ENCODE results near the gene CBL.

CBL gene

DNA sequence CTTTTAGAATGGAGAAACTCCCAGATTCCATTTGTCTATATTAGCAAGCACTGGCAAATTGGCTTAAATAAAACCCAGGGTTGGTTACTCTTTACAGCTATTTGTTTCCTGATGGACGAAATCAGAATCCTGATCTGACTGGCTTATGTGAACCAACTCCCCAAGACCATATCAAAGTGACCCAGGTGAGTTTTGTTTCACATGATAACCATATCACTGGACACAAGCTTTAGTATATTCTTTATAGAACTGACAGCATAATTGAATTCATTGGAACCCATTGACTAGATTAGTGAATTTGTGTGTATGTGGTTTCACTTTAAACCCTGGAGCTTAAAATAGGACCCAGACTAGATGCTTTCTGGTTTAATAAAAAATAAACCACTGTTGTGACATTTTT, 71.5 kb downstream of the CBL start:
- no peak for DNase-seq

DNA sequence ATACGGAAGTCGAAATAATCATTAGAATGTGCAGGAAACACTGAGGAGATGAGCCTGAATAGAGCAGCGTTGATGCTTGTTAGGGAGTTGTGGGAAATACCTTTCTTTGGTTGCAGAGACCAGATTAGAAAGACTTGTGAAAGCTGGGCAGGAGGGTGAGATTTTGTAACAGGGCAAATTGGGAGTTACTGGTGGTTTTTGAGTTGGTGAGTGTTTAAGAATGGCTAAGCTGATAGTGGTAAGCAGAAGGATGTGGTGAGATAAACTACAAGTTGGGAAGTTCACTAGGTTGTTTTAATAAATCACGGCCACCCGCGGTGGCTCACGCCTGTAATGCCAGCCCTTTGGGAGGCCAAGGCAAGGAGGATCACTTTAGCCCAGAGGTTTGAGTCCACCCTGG, 76.4 kb downstream of the CBL start:
- DNase-seq, result no peak

DNA sequence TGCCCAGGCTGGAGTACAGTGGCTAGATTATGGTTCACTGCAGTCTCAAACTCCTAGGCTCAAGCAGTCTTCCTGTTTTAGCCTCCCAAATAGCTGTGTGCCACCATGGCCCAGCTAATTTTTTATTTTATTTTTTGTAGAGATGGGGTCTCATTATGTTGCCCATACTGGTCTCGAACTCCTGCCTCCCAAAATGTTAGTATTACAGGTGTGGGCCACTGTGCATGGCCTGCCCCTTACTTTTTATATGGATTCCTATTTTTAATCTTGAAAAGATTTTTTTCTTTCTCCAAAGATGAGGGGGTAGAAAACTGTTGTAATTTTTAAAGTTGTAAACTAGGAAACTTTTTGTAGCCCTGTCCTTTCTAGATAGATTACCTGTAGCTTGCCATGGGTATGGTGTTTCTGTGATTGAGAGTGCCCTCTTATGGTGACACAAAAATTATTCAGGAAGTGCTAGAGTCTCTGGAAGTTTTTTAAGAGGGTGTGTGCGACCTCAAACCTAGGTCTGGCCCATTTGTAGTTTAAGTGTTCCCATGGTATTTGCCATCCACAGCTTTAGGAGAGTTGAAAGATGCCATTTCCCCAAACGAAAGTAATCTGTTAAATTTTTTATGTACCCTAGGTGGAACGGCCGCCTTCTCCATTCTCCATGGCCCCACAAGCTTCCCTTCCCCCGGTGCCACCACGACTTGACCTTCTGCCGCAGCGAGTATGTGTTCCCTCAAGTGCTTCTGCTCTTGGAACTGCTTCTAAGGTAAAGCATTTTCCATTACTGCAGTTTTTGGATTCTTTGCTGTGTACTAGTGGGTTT, 78.4 kb downstream of the CBL start:
- no peak for DNase-seq

- DNase-seq, result no peak
Observed at GRCh38 chr11:119285431-119285830, 79.3 kb downstream of the CBL start.

GRCh38 chr11:119288219-119288618, 82.1 kb downstream of the CBL start:
- no peak for DNase-seq

DNA sequence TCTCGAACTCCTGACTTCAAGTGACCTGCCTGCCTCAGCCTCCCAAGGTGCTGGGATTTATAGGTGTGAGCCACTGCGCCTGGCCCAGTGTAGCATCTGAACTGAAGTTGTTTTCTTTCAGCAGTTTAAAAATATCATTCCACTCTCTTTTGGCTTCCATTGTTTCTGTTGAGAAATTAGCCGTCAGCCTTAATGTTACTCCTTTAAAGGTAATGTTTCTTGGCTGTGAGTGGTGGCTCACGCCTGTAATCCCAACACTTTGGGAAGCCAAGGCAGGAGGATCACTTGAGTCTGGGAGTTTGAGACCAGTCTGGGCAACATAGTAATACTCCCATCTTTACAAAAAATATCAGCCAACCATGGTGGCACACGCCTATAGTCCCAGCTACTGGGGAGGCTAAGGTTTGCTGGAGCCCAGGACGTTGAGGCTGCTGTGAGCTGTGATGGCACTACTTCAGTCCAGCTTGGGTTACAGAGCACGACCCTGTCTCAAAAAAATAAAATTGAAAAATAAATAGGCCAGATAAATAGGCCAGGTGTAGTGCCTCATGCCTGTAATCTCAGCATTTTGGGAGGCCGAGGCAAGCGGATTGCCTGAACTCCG, 84.9 kb downstream of the CBL start:
- no peak for DNase-seq

DNA sequence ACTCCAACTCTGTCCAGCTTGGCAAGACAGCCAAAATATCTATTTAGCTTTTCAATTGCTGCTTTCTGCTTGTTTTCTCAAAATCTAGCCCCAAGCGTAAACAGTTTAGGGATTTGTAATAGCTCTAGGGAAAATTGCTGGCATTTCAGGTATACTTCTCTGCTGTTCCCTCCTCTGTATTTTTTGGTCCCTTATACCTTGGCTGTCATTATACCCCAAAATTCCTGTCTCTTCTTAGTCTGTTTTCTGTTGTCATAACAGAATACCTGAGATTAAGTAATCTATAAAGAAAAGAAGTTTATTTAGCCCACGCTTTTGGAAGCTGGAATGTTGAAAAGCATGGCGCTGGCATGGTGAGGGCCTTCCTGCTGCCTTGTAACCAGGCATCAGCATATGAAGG, 87.3 kb downstream of the CBL start:
- no peak for DNase-seq

DNA sequence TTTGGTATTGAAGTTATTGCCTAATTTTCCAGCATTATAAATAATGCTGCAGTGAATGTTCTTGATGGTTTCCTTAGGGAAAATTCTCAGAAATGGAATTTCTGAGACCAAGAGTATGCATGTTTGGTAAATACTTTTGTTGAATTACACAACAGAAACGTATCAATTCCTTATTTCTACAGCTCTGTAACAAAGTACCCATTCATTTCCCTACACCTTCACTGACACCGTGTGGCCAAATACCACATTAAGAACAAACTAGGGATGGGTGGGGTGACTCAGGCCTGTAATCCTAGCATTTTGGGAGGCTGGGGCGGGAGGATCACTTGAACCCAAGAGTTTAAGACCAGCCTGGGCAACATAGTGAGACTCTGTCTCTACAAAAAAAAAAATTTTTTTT, 89.0 kb downstream of the CBL start:
- DNase-seq, result no peak

DNA sequence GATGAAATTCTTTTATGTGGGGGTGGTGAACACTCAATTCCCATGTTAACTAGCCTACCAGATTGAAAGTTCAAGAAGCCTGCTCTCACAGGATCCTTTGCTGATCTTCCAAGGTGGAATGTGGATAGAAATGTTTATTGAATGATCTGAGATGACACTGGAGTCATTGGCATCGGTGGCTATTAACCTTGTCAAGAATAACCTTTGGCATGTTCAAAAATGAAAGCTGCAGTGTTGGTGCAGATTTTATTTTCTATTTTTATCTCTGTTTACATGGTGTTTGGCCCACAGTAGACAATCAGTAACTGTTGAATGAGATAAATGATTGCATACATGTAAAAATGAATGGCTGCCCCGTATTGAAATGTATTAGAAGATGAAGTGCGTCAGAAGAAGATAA, 91.8 kb downstream of the CBL start:
- DNase-seq, result no peak

GRCh38 chr11:119298726-119299125, 92.6 kb downstream of the CBL start:
- DNase-seq, result peak; percentile 41 to 52

DNA sequence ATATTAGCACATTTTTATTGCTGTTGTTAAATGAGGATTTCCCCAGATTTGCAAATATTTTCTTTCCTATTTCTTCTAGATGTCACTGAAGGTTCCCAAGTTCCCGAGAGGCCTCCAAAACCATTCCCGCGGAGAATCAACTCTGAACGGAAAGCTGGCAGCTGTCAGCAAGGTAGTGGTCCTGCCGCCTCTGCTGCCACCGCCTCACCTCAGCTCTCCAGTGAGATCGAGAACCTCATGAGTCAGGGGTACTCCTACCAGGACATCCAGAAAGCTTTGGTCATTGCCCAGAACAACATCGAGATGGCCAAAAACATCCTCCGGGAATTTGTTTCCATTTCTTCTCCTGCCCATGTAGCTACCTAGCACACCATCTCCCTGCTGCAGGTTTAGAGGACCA, 93.3 kb downstream of the CBL start:
- DNase-seq, result no peak

DNA sequence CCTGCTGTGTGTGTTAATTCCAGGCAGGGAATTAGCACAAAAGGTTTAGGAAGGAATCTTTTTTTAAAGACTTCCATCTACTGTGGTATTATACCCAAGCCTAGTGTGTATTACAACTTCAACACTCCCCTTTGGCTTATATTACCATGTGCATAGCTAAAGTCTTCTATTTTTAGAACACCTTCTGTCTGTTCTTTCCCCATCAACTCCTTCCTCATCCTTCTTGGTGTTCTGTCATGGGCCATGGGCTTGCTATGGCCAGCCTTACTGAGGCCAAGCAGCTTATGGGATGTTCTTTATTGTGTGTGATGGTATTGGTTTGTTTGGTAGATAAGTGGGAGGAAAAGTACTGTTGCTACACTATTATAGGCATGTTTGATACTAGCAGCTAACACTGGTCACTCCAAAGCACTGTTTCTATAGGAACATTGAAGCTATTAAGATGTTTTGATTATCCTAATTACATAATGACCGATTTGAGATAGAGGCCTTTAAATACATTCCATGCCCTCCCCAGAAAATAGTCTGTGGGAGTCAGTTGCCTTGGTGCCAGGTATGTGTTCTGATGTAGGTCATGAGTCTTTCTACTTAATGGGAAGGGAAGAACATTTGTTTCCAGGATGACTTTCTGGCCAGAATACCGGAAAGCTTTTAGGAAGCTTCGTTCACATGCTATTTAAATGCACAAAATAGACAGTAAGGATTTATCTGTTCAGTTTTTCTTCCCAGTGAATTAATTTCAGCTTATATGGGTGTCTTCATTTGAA, 94.2 kb downstream of the CBL start:
- peak in 1 of 2 experiments; percentile 37 for DNase-seq

- no peak for DNase-seq
Observed at GRCh38 chr11:119303227-119303718, 97.1 kb downstream of the CBL start.

DNA sequence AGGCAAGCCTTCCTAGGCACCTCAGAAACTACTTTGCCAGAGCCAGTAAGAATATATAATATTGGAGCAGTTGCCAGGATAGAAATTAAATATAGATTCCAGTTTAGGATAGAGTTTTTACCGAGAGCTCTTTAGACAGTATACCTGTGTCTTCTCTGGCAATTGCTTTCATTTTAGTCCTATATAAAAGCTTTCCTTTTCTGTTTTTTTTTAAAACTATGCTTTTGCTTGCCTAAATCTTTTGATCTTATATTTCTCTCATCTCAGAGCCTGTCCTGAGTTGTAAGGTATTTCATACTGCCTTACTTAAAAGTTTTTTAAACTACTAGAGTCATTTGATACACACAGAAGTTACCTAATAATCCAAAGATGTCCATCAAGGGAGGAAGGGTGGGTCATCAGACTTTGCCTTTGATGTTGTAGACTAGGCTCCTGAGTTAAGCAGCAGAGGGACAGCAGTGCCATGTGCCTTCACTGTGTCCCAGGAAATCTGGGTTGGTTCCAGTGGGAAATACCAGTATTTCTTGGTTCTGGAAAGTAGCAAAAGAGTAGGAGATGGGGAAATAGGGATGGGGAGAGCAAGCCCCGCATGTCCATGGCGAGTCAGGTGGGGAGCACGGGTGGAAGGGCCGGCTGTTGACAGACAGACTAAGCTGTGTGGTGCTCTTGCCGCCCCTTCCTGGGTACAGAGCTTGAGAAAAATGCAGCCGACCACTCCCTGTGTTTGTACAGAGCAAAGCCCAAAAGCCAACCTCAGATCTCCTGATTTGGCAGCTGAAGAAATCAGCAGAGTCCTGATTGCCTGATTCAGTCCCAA, 99.6 kb downstream of the CBL start:
- no peak for DNase-seq

DNA sequence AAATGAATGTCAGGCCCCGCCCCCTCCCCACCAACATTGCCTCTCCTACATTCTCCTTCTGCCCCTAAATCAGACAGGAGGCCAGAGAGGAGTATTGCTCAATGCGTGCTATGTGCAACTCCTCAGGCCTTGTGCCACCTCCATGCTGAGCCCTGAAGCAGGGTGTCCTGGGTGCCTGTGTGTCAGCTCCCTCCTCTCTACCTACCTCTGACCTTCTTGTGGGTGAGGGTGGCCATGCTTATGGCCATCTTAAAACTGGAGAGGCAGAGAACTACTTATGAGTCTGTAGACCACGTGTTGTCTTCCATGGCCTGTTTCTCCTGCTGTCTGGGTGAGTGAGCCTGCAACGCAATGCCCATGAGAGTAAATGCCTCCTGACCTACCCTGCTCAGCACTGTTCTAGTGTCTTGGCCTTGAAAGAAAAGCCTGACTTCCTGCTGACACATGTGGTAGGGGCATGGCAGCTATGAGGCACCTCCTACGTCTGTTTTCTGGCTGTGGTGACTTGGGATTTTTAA, 100.3 kb downstream of the CBL start:
- no peak for DNase-seq

- DNase-seq, result no peak
Observed at GRCh38 chr11:119307219-119307618, 101.1 kb downstream of the CBL start.

- DNase-seq, result no peak
Observed at GRCh38 chr11:119307974-119308373, 101.8 kb downstream of the CBL start.

DNA sequence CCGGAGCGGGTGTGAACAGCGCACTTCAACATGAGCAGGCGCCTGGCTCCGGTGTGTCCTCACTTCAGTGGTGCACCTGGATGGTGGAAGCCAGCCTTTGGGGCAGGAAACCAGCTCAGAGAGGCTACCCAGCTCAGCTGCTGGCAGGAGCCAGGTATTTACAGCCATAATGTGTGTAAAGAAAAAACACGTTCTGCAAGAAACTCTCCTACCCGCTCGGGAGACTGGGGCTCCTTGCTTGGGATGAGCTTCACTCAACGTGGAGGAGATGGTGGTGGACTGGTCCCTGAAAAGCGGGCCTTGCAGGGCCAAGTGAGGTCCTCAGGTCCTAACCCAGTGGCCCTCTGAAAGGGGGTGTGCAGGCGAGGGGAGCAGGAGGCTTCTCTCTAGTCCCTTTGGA, 103.3 kb downstream of the CBL start:
- no peak for DNase-seq

GRCh38 chr11:119309953-119310681, 104.0 kb downstream of the CBL start:
- no peak for DNase-seq

- no peak for DNase-seq
Observed at GRCh38 chr11:119310682-119311052, 104.5 kb downstream of the CBL start.

GRCh38 chr11:119314726-119315125, 108.6 kb downstream of the CBL start:
- no peak for DNase-seq
